Natural killer cell treated with Interleukin-12 subunit alpha and Interleukin-12 subunit beta and Interleukin-15 and Interleukin-18, amount 100 ng/mL, for 72 hours (primary cell): ENCODE measurements around the gene MPND. TPM values are rescaled to one million over a fixed set of nuclear protein-coding genes. Genes with fewer than 3 reads are reported as not detected.

ENCODE experiments used
- ATAC-seq, 2 donors: fragments of 150-1000 bp; cut with Tn5 transposase in 1 of 2; sonication (Bioruptor Pico), chemical (Tn5 transposase) in 1 of 2; 2 replicates each; pipeline ENCODE4 v1.10.0; 2021
- DNase-seq: peaks from one replicate; pipeline ENCODE4 v3.0.0; 2022; ENCODE audit warnings: low spot score
- H3K27ac Mint-ChIP-seq, 2 donors: 1 replicate in 1 of 2; 2 replicates in 1 of 2; pipeline ENCODE4 v1.8.0; 2022; ENCODE audit warnings: mixed read lengths in 2 of 2, mild to moderate bottlenecking in 1 of 2, moderate library complexity in 1 of 2
- H3K27me3 Mint-ChIP-seq, 2 donors: 1 replicate in 1 of 2; 2 replicates in 1 of 2; pipeline ENCODE4 v1.8.0; 2022; ENCODE audit warnings: mixed read lengths in 2 of 2
- H3K36me3 Mint-ChIP-seq: one replicate; pipeline ENCODE4 v1.8.0; 2022; ENCODE audit warnings: mixed read lengths
- H3K4me1 Mint-ChIP-seq, 2 donors: 1 replicate in 1 of 2; 2 replicates in 1 of 2; pipeline ENCODE4 v1.8.0; 2022; ENCODE audit warnings: low read depth in 2 of 2, mixed read lengths in 2 of 2, mild to moderate bottlenecking in 1 of 2
- H3K4me3 Mint-ChIP-seq: one replicate; pipeline ENCODE4 v1.8.0; 2022; ENCODE audit warnings: mixed read lengths
- H3K9me3 Mint-ChIP-seq: 2 replicates; pipeline ENCODE4 v1.8.0; 2022; ENCODE audit warnings: mixed read lengths
- total RNA-seq, 2 donors: library from RNA; stranded (reverse); gene quantifications; one replicate each; pipeline ENCODE4 v1.2.3, GENCODE V29; 2022

Gene MPND
- total RNA-seq, 2 donors from 2014 or later, result 28.3 to 73.5 TPM

GRCh38 chr19:4378886-4379285 is 35.5 kb downstream of the MPND start:
- no peaks in the 10 kb centered on the region for H3K27me3 Mint-ChIP-seq
- H3K36me3 Mint-ChIP-seq, result no peaks in the 10 kb centered on the region
- H3K9me3 Mint-ChIP-seq, result no peaks in the 10 kb centered on the region
- H3K4me1 Mint-ChIP-seq, result peaks cover 45 to 53% of the 10 kb centered on the region in 2 donors
- DNase-seq (no peak), ATAC-seq (no peak)
- H3K27ac Mint-ChIP-seq, result peak overlapping the region; percentile 67 to 94
- peak overlapping the region; percentile 78 for H3K4me3 Mint-ChIP-seq

GRCh38 chr19:4379383-4380253 is 36.3 kb downstream of the MPND start:
- Mint-ChIP-seq H3K4me1 (peaks cover 42 to 50% of the 10 kb centered on the region in 2 donors), H3K27ac (peak overlapping the region; percentile 67 to 94), H3K36me3 (no peaks in the 10 kb centered on the region), H3K27me3 (no peaks in the 10 kb centered on the region), H3K9me3 (no peaks in the 10 kb centered on the region), H3K4me3 (peak overlapping the region; percentile 78)
- peak; percentile 41 to 60 for ATAC-seq
- no peak for DNase-seq

GRCh38 chr19:4380254-4380727 is 36.9 kb downstream of the MPND start:
- Mint-ChIP-seq H3K36me3 (no peaks in the 10 kb centered on the region), H3K4me3 (peak overlapping the region; percentile 78), H3K9me3 (no peaks in the 10 kb centered on the region), H3K4me1 (peaks cover 42 to 50% of the 10 kb centered on the region in 2 donors), H3K27ac (peak overlapping the region; percentile 67 to 94), H3K27me3 (no peaks in the 10 kb centered on the region)
- peak; percentile 69 to 82 for ATAC-seq
- DNase-seq, result no peak

GRCh38 chr19:4385291-4386040 is 42.1 kb downstream of the MPND start:
- Mint-ChIP-seq H3K36me3 (no peaks in the 10 kb centered on the region), H3K4me3 (no peak overlapping the region), H3K27ac (no peak overlapping the region), H3K4me1 (peaks cover 23 to 27% of the 10 kb centered on the region in 2 donors), H3K9me3 (no peaks in the 10 kb centered on the region), H3K27me3 (no peaks in the 10 kb centered on the region)
- DNase-seq (no peak), ATAC-seq (no peak)

- H3K27me3 Mint-ChIP-seq, result no peaks in the 10 kb centered on the region
- DNase-seq, result no peak
- H3K9me3 Mint-ChIP-seq, result no peaks in the 10 kb centered on the region
- H3K4me1 Mint-ChIP-seq, result peaks cover 21 to 23% of the 10 kb centered on the region in 2 donors
- H3K27ac Mint-ChIP-seq, result no peak overlapping the region
- ATAC-seq, result no peak
- H3K4me3 Mint-ChIP-seq, result no peak overlapping the region
- no peaks in the 10 kb centered on the region for H3K36me3 Mint-ChIP-seq
Observed at GRCh38 chr19:4386041-4386782, 42.9 kb downstream of the MPND start.

- ATAC-seq, result no peak
- no peaks in the 10 kb centered on the region for H3K36me3 Mint-ChIP-seq
- H3K9me3 Mint-ChIP-seq, result no peaks in the 10 kb centered on the region
- no peak overlapping the region for H3K4me3 Mint-ChIP-seq
- H3K27me3 Mint-ChIP-seq, result no peaks in the 10 kb centered on the region
- H3K27ac Mint-ChIP-seq, result no peak overlapping the region
- DNase-seq, result no peak
- peaks cover 19 to 27% of the 10 kb centered on the region in 2 donors for H3K4me1 Mint-ChIP-seq
Observed at GRCh38 chr19:4388337-4389063, 45.1 kb downstream of the MPND start.

- H3K27me3 Mint-ChIP-seq, result no peaks in the 10 kb centered on the region
- no peaks in the 10 kb centered on the region for H3K9me3 Mint-ChIP-seq
- H3K4me1 Mint-ChIP-seq, result peaks cover 22 to 30% of the 10 kb centered on the region in 2 donors
- H3K36me3 Mint-ChIP-seq, result no peaks in the 10 kb centered on the region
- H3K4me3 Mint-ChIP-seq, result no peak overlapping the region
- no peak for DNase-seq
- no peak overlapping the region for H3K27ac Mint-ChIP-seq
- ATAC-seq, result no peak
Observed at GRCh38 chr19:4389064-4389375, 45.7 kb downstream of the MPND start.

- peaks cover 27 to 35% of the 10 kb centered on the region in 2 donors for H3K4me1 Mint-ChIP-seq
- no peak overlapping the region for H3K4me3 Mint-ChIP-seq
- H3K27ac Mint-ChIP-seq, result peak overlapping the region in 1 of 2 donors; percentile 46
- H3K9me3 Mint-ChIP-seq, result no peaks in the 10 kb centered on the region
- no peaks in the 10 kb centered on the region for H3K27me3 Mint-ChIP-seq
- ATAC-seq (no peak), DNase-seq (no peak)
- no peaks in the 10 kb centered on the region for H3K36me3 Mint-ChIP-seq
Observed at GRCh38 chr19:4389511-4390016, 46.2 kb downstream of the MPND start.

- Mint-ChIP-seq H3K4me3 (peak overlapping the region; percentile 60), H3K27ac (peak overlapping the region; percentile 46 to 59), H3K36me3 (no peaks in the 10 kb centered on the region), H3K27me3 (no peaks in the 10 kb centered on the region), H3K4me1 (peaks cover 32 to 41% of the 10 kb centered on the region in 2 donors), H3K9me3 (no peaks in the 10 kb centered on the region)
- no peak for DNase-seq
- peak; percentile 11 to 38 for ATAC-seq
Observed at GRCh38 chr19:4390017-4390566, 46.7 kb downstream of the MPND start.

GRCh38 chr19:4390567-4391305 is 47.4 kb downstream of the MPND start:
- Mint-ChIP-seq H3K27me3 (no peaks in the 10 kb centered on the region), H3K9me3 (no peaks in the 10 kb centered on the region), H3K27ac (peak overlapping the region; percentile 46 to 59), H3K36me3 (no peaks in the 10 kb centered on the region), H3K4me1 (peaks cover 36 to 44% of the 10 kb centered on the region in 2 donors), H3K4me3 (peak overlapping the region; percentile 60)
- DNase-seq (no peak), ATAC-seq (no peak)

- H3K27me3 Mint-ChIP-seq, result no peaks in the 10 kb centered on the region
- no peak for ATAC-seq
Observed at GRCh38 chr19:4391306-4391693, 47.9 kb downstream of the MPND start.

GRCh38 chr19:4391701-4392483 is 48.5 kb downstream of the MPND start:
- no peak overlapping the region for H3K4me3 Mint-ChIP-seq
- ATAC-seq (no peak), DNase-seq (no peak)
- no peaks in the 10 kb centered on the region for H3K36me3 Mint-ChIP-seq
- no peaks in the 10 kb centered on the region for H3K27me3 Mint-ChIP-seq
- no peak overlapping the region for H3K27ac Mint-ChIP-seq
- H3K9me3 Mint-ChIP-seq, result no peaks in the 10 kb centered on the region
- H3K4me1 Mint-ChIP-seq, result peaks cover 36 to 49% of the 10 kb centered on the region in 2 donors

More at GRCh38 chr19:4391306-4391693, 47.9 kb downstream of the MPND start:
- H3K36me3 Mint-ChIP-seq, result no peaks in the 10 kb centered on the region
- no peak overlapping the region for H3K27ac Mint-ChIP-seq
- H3K4me1 Mint-ChIP-seq, result peaks cover 36 to 44% of the 10 kb centered on the region in 2 donors
- H3K9me3 Mint-ChIP-seq, result no peaks in the 10 kb centered on the region
- DNase-seq, result no peak
- no peak overlapping the region for H3K4me3 Mint-ChIP-seq
